Activated effector memory CD4-positive, alpha-beta T cell treated with anti-CD3 and anti-CD28 coated beads, Interleukin-2, amount 50 U/mL, for 16 hours (primary cell): ENCODE results near the gene ADAMTSL1.

Experiments
- DNase-seq: peaks from one replicate; pipeline ENCODE4 v3.0.0-alpha.2; 2020

The ADAMTSL1 gene

GRCh38 chr9:18472435-18472834, 1.5 kb upstream of the ADAMTSL1 start:
- DNase-seq, result no peak

GRCh38 chr9:18472841-18473251, 1.1 kb upstream of the ADAMTSL1 start:
- DNase-seq, result no peak

- no peak for DNase-seq
These were observed 830 bp downstream of the ADAMTSL1 start for GRCh38 chr9:18474783-18475182.

GRCh38 chr9:18477121-18477660, 3.2 kb downstream of the ADAMTSL1 start:
- DNase-seq, result no peak

- DNase-seq, result no peak
These were observed 3.8 kb downstream of the ADAMTSL1 start for GRCh38 chr9:18477719-18478118.

GRCh38 chr9:18478501-18479361, 4.8 kb downstream of the ADAMTSL1 start:
- DNase-seq, result no peak

GRCh38 chr9:18479405-18479804, 5.5 kb downstream of the ADAMTSL1 start:
- no peak for DNase-seq

GRCh38 chr9:18480662-18481093, 6.7 kb downstream of the ADAMTSL1 start:
- DNase-seq, result no peak

- no peak for DNase-seq
These were observed 8.4 kb downstream of the ADAMTSL1 start for GRCh38 chr9:18482371-18482770.

GRCh38 chr9:18485714-18486113, 11.8 kb downstream of the ADAMTSL1 start:
- no peak for DNase-seq

- no peak for DNase-seq
These were observed 13.7 kb downstream of the ADAMTSL1 start for GRCh38 chr9:18487611-18488010.

GRCh38 chr9:18488886-18489285, 14.9 kb downstream of the ADAMTSL1 start:
- no peak for DNase-seq

GRCh38 chr9:18489861-18490260, 15.9 kb downstream of the ADAMTSL1 start:
- DNase-seq, result no peak

- DNase-seq, result no peak
These were observed 16.9 kb downstream of the ADAMTSL1 start for GRCh38 chr9:18490641-18491370.

GRCh38 chr9:18492612-18493011, 18.7 kb downstream of the ADAMTSL1 start:
- no peak for DNase-seq

GRCh38 chr9:18493451-18493993, 19.6 kb downstream of the ADAMTSL1 start:
- DNase-seq, result no peak

GRCh38 chr9:18495065-18495464, 21.1 kb downstream of the ADAMTSL1 start:
- no peak for DNase-seq

GRCh38 chr9:18496256-18497000, 22.5 kb downstream of the ADAMTSL1 start:
- no peak for DNase-seq

- DNase-seq, result no peak
These were observed 25.1 kb downstream of the ADAMTSL1 start for GRCh38 chr9:18499062-18499461.

GRCh38 chr9:18499980-18500379, 26.0 kb downstream of the ADAMTSL1 start:
- DNase-seq, result no peak

- DNase-seq, result no peak
These were observed 26.5 kb downstream of the ADAMTSL1 start for GRCh38 chr9:18500451-18500850.

- no peak for DNase-seq
These were observed 28.0 kb downstream of the ADAMTSL1 start for GRCh38 chr9:18501949-18502348.

GRCh38 chr9:18502546-18502945, 28.6 kb downstream of the ADAMTSL1 start:
- no peak for DNase-seq
